B cell (primary cell): ENCODE results near the gene DNAJB1.

Experiments used
- CTCF ChIP-seq: fragments of 200-600 bp; IDR thresholded peaks from one replicate; pipeline ENCODE4 v1.8.0; 2022; ENCODE audit warnings: antibody characterized with exemption, mild to moderate bottlenecking
- EZH2 ChIP-seq: IDR thresholded peaks from 2 replicates; pipeline ENCODE4 v1.6.1; 2012; ENCODE audit warnings: borderline replicate concordance, low read depth, mild to moderate bottlenecking, moderate library complexity, low read length; ENCODE audit not compliant: insufficient read depth, poor library complexity, severe bottlenecking

- TF ChIP-seq CTCF (no peak), EZH2 (no peak)
Measured at GRCh38 chr19:14533450-14533849, 15.3 kb upstream of the DNAJB1 start.
